NB4 (cell line): ENCODE data around the gene TFPI.

ENCODE experiments used
- CTCF ChIP-seq: IDR thresholded peaks from one replicate; pipeline ENCODE4 v1.5.1; 2012; ENCODE audit warnings: low read depth, low read length
- MAX ChIP-seq: IDR thresholded peaks from 2 replicates; pipeline ENCODE4 v1.6.1; 2011; ENCODE audit warnings: low read depth, low read length
- POLR2A ChIP-seq: IDR thresholded peaks from 2 replicates; pipeline ENCODE4 v1.6.1; 2011; ENCODE audit warnings: mild to moderate bottlenecking; ENCODE audit not compliant: insufficient read length; ENCODE audit errors: extremely low read depth

- TF ChIP-seq CTCF = no peak
- no peak for TF ChIP-seq POLR2A
- no peak for TF ChIP-seq MAX
Measured at GRCh38 chr2:187528042-187528441, 26.2 kb downstream of the TFPI start.
